BJ (cell line): ENCODE measurements around the gene SSB. TPM values are rescaled to one million over a fixed set of nuclear protein-coding genes. Genes with fewer than 3 reads are reported as not detected.
"Not testable (repeated sequence)": the region's sequence is repeated elsewhere in the genome, so short reads cannot be mapped to it uniquely, and the experiment has no call there.

Experiments used
- CTCF ChIA-PET: fragments of 350-600 bp; formaldehyde crosslinking; extraction: SDS; loops from one replicate; lab custom pipeline; 2021; ENCODE audit warnings: antibody characterized with exemption, inconsistent platforms; lab: Yijun Ruan, JAX
- POLR2A ChIA-PET: fragments of 300-600 bp; sonication (Branson Sonifier 250); formaldehyde crosslinking; extraction: SDS; loops from one replicate; lab custom pipeline; 2021; ENCODE audit warnings: antibody characterized with exemption; lab: Charles Lee
- DNase-seq: peaks from one replicate; pipeline ENCODE4 v3.0.0-alpha.2; 2011; ENCODE audit warnings: low read depth
- H3K27me3 ChIP-seq: 2 replicates; pipeline ENCODE4 v1.6.0; 2011; ENCODE audit warnings: low read length; ENCODE audit not compliant: control insufficient read depth, insufficient read depth
- H3K36me3 ChIP-seq: 2 replicates; pipeline ENCODE4 v1.5.1; 2011; ENCODE audit warnings: low read length; ENCODE audit not compliant: control insufficient read depth, insufficient read depth
- H3K4me3 ChIP-seq: 2 replicates; pipeline ENCODE4 v1.5.1; 2011; ENCODE audit warnings: low read depth, mild to moderate bottlenecking, control low read depth, low read length
- polyA plus RNA-seq: library from polyadenylated mRNA; depleted of rRNA; stranded (reverse); fragments of >200 nt; gene quantifications from 2 replicates; pipeline ENCODE4 v1.2.3, GENCODE V29; 2011
- TF ChIP-seq, protein P1 (sequence below): IDR thresholded peaks from 2 replicates; pipeline ENCODE4 v1.5.1; 2011; ENCODE audit warnings: low read depth, mild to moderate bottlenecking, control low read depth, inconsistent platforms, low read length, moderate library complexity; ENCODE audit not compliant: insufficient read depth

The SSB gene
- polyA plus RNA-seq, 1 experiment, result 35.8 TPM

GRCh38 chr2:169818241-169818640 is 19.6 kb downstream of the SSB start:
- Histone ChIP-seq H3K27me3 (no peaks in the 10 kb centered on the region), H3K36me3 (peaks cover 8% of the 10 kb centered on the region; the same call in 1 of the 2 replicates), H3K4me3 (no peak overlapping the region)
- CTCF ChIA-PET, result interaction anchor here (0.8 kb wide), 1 partner anchor 110 kb away, joined by 5 read pairs; no protein-coding TSS in a partner anchor
- no peak for DNase-seq
- TF ChIP-seq, protein P1, sequence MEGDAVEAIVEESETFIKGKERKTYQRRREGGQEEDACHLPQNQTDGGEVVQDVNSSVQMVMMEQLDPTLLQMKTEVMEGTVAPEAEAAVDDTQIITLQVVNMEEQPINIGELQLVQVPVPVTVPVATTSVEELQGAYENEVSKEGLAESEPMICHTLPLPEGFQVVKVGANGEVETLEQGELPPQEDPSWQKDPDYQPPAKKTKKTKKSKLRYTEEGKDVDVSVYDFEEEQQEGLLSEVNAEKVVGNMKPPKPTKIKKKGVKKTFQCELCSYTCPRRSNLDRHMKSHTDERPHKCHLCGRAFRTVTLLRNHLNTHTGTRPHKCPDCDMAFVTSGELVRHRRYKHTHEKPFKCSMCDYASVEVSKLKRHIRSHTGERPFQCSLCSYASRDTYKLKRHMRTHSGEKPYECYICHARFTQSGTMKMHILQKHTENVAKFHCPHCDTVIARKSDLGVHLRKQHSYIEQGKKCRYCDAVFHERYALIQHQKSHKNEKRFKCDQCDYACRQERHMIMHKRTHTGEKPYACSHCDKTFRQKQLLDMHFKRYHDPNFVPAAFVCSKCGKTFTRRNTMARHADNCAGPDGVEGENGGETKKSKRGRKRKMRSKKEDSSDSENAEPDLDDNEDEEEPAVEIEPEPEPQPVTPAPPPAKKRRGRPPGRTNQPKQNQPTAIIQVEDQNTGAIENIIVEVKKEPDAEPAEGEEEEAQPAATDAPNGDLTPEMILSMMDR, result no peak
- POLR2A ChIA-PET, result no interaction called here

DNA sequence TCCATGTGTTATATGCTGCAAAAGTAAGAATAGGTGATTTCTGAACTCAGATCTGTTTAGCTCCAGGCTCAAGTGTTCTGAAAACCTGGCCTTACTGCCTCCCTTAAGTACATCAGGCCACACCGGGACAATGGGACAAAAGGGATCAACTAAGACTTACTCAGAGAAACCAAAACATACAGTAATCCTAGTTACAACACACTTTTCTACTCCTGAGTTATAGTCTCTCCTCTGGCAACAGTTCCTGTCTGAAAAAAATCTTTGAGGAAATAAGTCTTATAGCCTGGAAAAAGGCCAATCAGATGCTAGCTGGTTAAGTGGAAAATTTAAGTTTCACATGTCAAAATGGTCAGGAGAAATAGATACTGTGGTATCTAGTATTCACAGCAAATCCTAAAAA is 20.4 kb downstream of the SSB start:
- no peaks in the 10 kb centered on the region for H3K27me3 ChIP-seq
- DNase-seq, result no peak
- TF ChIP-seq, protein P1, result no peak

DNA sequence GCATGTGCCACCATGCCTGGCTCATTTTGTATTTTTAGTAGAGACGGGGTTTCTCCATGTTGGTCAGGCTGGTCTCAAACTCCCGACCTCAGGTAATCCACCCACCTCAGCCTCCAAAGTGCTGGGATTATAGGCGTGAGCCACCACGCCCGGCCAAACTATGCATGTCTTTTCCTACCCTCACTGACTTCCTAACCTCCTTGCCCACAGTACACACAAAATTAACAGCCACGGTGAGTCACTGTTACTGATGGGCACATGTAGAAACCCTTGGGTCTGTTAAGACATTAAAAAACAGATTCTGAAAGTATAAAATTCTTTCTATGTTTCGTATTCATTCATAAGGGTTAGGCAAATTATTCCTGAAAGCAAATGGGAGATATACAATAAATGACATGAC is 21.4 kb downstream of the SSB start:
- not testable (repeated sequence) for DNase-seq

More for the DNA sequence above, 20.4 kb downstream of the SSB start:
- Histone ChIP-seq H3K4me3 (no peak overlapping the region), H3K36me3 (peaks cover 7% of the 10 kb centered on the region; the same call in 1 of the 2 replicates)
- CTCF ChIA-PET, result interaction anchor here (0.7 to 0.9 kb wide), 3 partner anchors 24 to 1078 kb away, joined by 3 to 5 read pairs (median 3); no protein-coding TSS in a partner anchor
- POLR2A ChIA-PET, result no interaction called here

GRCh38 chr2:169822036-169822435 is 23.4 kb downstream of the SSB start:
- ChIA-PET POLR2A (no interaction called here), CTCF (interaction anchor here (1.0 kb wide), 1 partner anchor 1050 kb away, joined by 3 read pairs; no protein-coding TSS in a partner anchor)
- Histone ChIP-seq H3K36me3 (0 out of 2 replicates have a peak, but pooled peaks cover 1% of the 10 kb centered on the region), H3K27me3 (no peaks in the 10 kb centered on the region), H3K4me3 (no peak overlapping the region)
- DNase-seq, result no peak
- TF ChIP-seq, protein P1, result no peak

More for the DNA sequence above, 21.4 kb downstream of the SSB start:
- CTCF ChIA-PET, POLR2A ChIA-PET, H3K4me3 ChIP-seq, H3K27me3 ChIP-seq, H3K36me3 ChIP-seq: not testable (repeated sequence)

DNA sequence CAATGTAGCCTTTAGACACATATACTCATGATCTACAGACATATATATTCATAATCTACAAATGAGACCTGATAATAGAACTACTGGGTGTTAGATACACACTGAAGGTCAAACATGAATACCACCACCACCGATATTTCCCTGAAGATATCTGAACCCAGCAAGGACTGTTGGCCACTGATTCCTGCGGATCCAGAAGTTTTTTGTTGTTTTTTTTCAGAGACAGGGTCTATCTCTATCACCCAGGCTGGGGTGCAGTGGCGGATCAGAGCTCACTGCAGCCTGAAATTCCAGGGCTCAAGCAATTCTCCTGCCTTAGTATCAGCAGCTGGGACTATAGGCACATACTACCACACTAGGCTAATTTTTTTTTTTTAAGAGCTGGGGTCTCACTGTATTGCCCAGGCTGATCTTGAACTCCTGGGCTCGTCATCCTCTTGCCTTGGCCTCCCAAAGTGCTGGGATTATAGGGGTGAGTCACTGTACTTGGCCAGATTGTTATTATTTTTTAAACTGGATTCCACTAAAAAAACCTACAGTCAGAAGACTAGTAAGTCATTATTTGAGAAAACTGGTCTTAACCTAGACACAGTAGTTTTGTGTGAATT is 24.2 kb downstream of the SSB start:
- TF ChIP-seq, protein P1, result no peak
- no peaks in the 10 kb centered on the region for H3K27me3 ChIP-seq
- no peak for DNase-seq
- POLR2A ChIA-PET, result no interaction called here
- H3K36me3 ChIP-seq, result 0 out of 2 replicates have a peak, but pooled peaks cover 1% of the 10 kb centered on the region
- no peak overlapping the region for H3K4me3 ChIP-seq
- CTCF ChIA-PET, result interaction anchor here (0.6 to 2.0 kb wide), 4 partner anchors 14 to 1789 kb away, joined by 3 to 7 read pairs (median 3); no protein-coding TSS in a partner anchor
